GM19025 (cell line): ENCODE results near the gene CALHM2.
"Not testable (repeated sequence)": the region's sequence is repeated elsewhere in the genome, so short reads cannot be mapped to it uniquely, and the experiment has no call there.

Experiments
- ATAC-seq: cut with Tn5 transposase; IDR thresholded peaks from one replicate; pipeline ENCODE4 v1.9.1; 2021; ENCODE audit warnings: mild to moderate bottlenecking, low read depth, moderate library complexity; ENCODE audit not compliant: unreplicated experiment

The CALHM2 gene

GRCh38 chr10:103419101-103419500 lies 33.1 kb downstream of the CALHM2 start:
- ATAC-seq = no peak

GRCh38 chr10:103417601-103418000 lies 34.6 kb downstream of the CALHM2 start:
- ATAC-seq = no peak

- ATAC-seq = not testable (repeated sequence)
Measured at GRCh38 chr10:103417148-103417469, 35.1 kb downstream of the CALHM2 start.

GRCh38 chr10:103416436-103417147 lies 35.6 kb downstream of the CALHM2 start:
- no peak for ATAC-seq

- no peak for ATAC-seq
Measured at GRCh38 chr10:103415581-103415980, 36.6 kb downstream of the CALHM2 start.

GRCh38 chr10:103413564-103413963 lies 38.6 kb downstream of the CALHM2 start:
- ATAC-seq = no peak

GRCh38 chr10:103397191-103397825 lies 54.9 kb downstream of the CALHM2 start:
- no peak for ATAC-seq

- no peak for ATAC-seq
Measured at GRCh38 chr10:103396789-103397087, 55.4 kb downstream of the CALHM2 start.
